Neural crest cell (in vitro differentiated cells): Measurements from ENCODE around the gene OR13D1. TPM values are rescaled to one million over a fixed set of nuclear protein-coding genes. Genes with fewer than 3 reads are reported as not detected.
"Not testable (repeated sequence)": the region's sequence is repeated elsewhere in the genome, so short reads cannot be mapped to it uniquely, and the experiment has no call there.

Source experiments
- DNase-seq: peaks from one replicate; pipeline ENCODE4 v3.0.0; 2021; ENCODE audit warnings: low read depth, mixed read lengths, low spot score
- H3K27ac Mint-ChIP-seq: one replicate; pipeline ENCODE4 v1.8.0; 2021; ENCODE audit warnings: mild to moderate bottlenecking, mixed read lengths; ENCODE audit not compliant: unreplicated experiment
- H3K27me3 Mint-ChIP-seq: 2 replicates; pipeline ENCODE4 v1.8.0; 2021; ENCODE audit warnings: low read depth, mild to moderate bottlenecking, mixed read lengths
- H3K36me3 Mint-ChIP-seq: 2 replicates; pipeline ENCODE4 v1.8.0; 2021; ENCODE audit warnings: low read depth, mild to moderate bottlenecking, mixed read lengths
- H3K4me1 Mint-ChIP-seq: 2 replicates; pipeline ENCODE4 v1.8.0; 2021; ENCODE audit warnings: mixed read lengths
- H3K4me3 Mint-ChIP-seq: one replicate; pipeline ENCODE4 v1.8.0; 2021; ENCODE audit warnings: mild to moderate bottlenecking, mixed read lengths
- H3K9me3 Mint-ChIP-seq: 2 replicates; pipeline ENCODE4 v1.8.0; 2021; ENCODE audit warnings: mixed read lengths
- CTCF ChIP-seq: fragments of 200-600 bp; sonication (generic); conservative IDR thresholded peaks from 2 replicates; pipeline ENCODE4 v1.5.0; 2021; ENCODE audit warnings: antibody characterized with exemption, mild to moderate bottlenecking
- total RNA-seq: library from RNA; stranded (reverse); gene quantifications from 2 replicates; pipeline ENCODE4 v1.2.1, GENCODE V29; 2021

OR13D1 gene
- total RNA-seq, 1 donor from 2014 or later = not detected

GRCh38 chr9:104700306-104700705, 6.0 kb downstream of the OR13D1 start:
- peaks cover under 1% of the 10 kb centered on the region for H3K9me3 Mint-ChIP-seq
- H3K27me3 Mint-ChIP-seq = peaks cover 31% of the 10 kb centered on the region
- no peak overlapping the region for H3K27ac Mint-ChIP-seq
- no peak for TF ChIP-seq CTCF
- H3K4me3 Mint-ChIP-seq = no peak overlapping the region
- DNase-seq = no peak
- H3K36me3 Mint-ChIP-seq = no peaks in the 10 kb centered on the region
- no peaks in the 10 kb centered on the region for H3K4me1 Mint-ChIP-seq

DNA sequence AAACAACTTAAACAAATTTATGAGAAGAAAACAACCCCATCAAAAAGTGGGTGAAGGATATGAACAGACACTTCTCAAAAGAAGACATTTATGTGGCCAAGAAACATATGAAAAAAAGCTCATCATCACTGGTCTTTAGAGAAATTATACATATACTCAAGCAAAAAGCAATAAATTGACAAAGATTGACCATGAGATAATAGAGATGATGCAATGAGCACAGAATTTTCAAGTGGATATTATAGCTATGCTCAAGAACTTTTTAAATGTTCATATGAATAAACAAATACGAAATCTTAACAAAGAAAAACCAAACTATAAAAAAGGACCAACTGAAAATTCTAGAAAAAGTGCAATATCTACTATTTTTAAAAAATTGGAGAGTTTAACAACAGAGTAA, 14.4 kb downstream of the OR13D1 start:
- not testable (repeated sequence) for H3K9me3 Mint-ChIP-seq, H3K4me3 Mint-ChIP-seq, H3K4me1 Mint-ChIP-seq, H3K27me3 Mint-ChIP-seq, DNase-seq, H3K36me3 Mint-ChIP-seq, H3K27ac Mint-ChIP-seq

DNA sequence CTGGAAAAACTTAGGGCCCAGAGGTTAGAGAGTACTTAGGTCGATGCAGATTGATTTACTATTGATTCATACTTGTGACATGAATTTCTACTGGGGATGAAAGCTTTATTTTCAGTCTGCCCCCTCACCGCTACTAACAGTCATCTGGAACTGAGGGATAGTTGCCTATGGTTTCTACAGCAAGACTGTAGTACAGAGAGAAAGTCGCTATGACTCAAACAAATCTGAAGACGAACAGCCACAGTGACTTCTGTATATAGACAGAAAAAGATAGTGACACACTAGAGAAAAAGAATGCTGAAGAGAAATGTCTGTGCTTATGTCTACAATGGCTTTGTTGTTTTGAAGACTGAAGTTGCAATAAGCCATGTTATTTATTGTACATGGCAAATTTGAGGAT, 17.3 kb downstream of the OR13D1 start:
- no peak for TF ChIP-seq CTCF
- Mint-ChIP-seq H3K4me3 (no peak overlapping the region), H3K27ac (no peak overlapping the region), H3K4me1 (no peaks in the 10 kb centered on the region), H3K9me3 (peaks cover 5% of the 10 kb centered on the region), H3K27me3 (peaks cover 15% of the 10 kb centered on the region), H3K36me3 (no peaks in the 10 kb centered on the region)
- no peak for DNase-seq

DNA sequence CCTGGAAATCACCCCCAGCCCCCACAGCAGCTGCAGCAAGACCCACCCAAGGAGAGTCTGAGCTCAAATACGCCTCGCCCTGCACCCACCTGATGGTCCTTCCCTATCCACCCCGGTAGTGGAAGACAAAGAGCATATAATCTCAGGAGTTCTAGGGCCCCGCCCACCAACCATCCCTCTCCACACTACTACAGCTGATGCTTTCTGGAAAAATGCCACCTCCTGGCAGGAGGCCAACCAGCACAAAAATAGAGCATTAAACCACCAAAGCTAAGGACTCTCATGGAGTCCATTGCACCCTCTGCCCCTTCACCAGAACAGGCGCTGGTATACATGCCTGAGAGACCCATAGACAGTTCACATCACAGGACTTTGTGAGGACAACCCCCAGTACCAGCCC, 30.7 kb downstream of the OR13D1 start:
- H3K36me3 Mint-ChIP-seq = no peaks in the 10 kb centered on the region
- H3K27me3 Mint-ChIP-seq = peaks cover 6% of the 10 kb centered on the region
- H3K4me1 Mint-ChIP-seq = no peaks in the 10 kb centered on the region
- DNase-seq = no peak
- TF ChIP-seq CTCF = no peak
- no peaks in the 10 kb centered on the region for H3K9me3 Mint-ChIP-seq
- H3K4me3 Mint-ChIP-seq = no peak overlapping the region
- no peak overlapping the region for H3K27ac Mint-ChIP-seq

GRCh38 chr9:104738452-104738851, 44.1 kb downstream of the OR13D1 start:
- Mint-ChIP-seq H3K36me3 (no peaks in the 10 kb centered on the region), H3K9me3 (no peaks in the 10 kb centered on the region)

GRCh38 chr9:104740621-104741020, 46.3 kb downstream of the OR13D1 start:
- Mint-ChIP-seq H3K4me3 (no peak overlapping the region), H3K9me3 (no peaks in the 10 kb centered on the region), H3K36me3 (no peaks in the 10 kb centered on the region), H3K27ac (no peak overlapping the region), H3K4me1 (no peaks in the 10 kb centered on the region), H3K27me3 (peaks cover 19% of the 10 kb centered on the region)
- no peak for DNase-seq
- TF ChIP-seq CTCF = no peak

More at GRCh38 chr9:104738452-104738851, 44.1 kb downstream of the OR13D1 start:
- Mint-ChIP-seq H3K4me1 (no peaks in the 10 kb centered on the region), H3K4me3 (no peak overlapping the region), H3K27ac (no peak overlapping the region), H3K27me3 (peaks cover 3% of the 10 kb centered on the region)
- TF ChIP-seq CTCF = no peak
- no peak for DNase-seq
